GM13976 (cell line): Measurements from ENCODE around the gene LBX1.

Source experiments
- DNase-seq: peaks from one replicate; pipeline ENCODE4 v3.0.0; 2012; ENCODE audit warnings: low spot score
- CTCF ChIP-seq: IDR thresholded peaks from 2 replicates; pipeline ENCODE4 v1.5.1; 2012; ENCODE audit warnings: borderline replicate concordance, mild to moderate bottlenecking; ENCODE audit not compliant: insufficient read depth; ENCODE audit errors: extremely low read depth, missing control alignments, control extremely low read depth
- in situ Hi-C: fragments of 300-500 bp; cut with MboI; formaldehyde crosslinking; loops from one replicate; pipeline ENCODE4 v1.12.0; 2022; ENCODE audit warnings: low sequenced_read_pairs, mixed read lengths, inconsistent platforms; ENCODE audit not compliant: unreplicated experiment

LBX1 gene, protein sequence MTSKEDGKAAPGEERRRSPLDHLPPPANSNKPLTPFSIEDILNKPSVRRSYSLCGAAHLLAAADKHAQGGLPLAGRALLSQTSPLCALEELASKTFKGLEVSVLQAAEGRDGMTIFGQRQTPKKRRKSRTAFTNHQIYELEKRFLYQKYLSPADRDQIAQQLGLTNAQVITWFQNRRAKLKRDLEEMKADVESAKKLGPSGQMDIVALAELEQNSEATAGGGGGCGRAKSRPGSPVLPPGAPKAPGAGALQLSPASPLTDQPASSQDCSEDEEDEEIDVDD

GRCh38 chr10:101229266-101230182 is at the start of gene LBX1:
TSS of gene LBX1 (minus strand) at chr10:101229463. CDS start at chr10:101228815, 648 bp downstream.
- no peak for DNase-seq
- no peak for TF ChIP-seq CTCF
- in situ Hi-C loops: no loop called here

DNA sequence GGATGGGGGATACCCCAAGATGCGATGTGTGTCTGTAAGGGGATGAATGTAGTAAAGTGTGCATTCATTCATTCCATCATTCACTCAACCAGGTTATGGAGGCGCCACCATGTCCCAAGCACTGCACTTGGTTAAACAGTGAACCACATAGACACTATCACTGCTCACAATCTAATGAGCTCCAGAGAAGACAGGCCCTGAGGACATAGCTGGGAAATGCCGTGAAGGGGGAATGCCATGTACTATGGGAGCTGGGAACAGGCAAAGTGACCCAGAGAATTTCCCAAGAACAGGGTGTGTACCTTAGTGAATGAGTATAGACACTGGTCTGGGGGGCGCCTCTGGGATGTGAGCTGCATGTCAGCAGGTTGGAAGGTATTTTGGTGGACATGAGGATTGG is 44.5 kb upstream of the LBX1 start:
- no peak for DNase-seq
- no peak for TF ChIP-seq CTCF
- in situ Hi-C loops: no loop called here

- in situ Hi-C loops: no loop called here
- DNase-seq: no peak
- TF ChIP-seq CTCF: no peak
These were observed 44.1 kb upstream of the LBX1 start for GRCh38 chr10:101273330-101273729.

DNA sequence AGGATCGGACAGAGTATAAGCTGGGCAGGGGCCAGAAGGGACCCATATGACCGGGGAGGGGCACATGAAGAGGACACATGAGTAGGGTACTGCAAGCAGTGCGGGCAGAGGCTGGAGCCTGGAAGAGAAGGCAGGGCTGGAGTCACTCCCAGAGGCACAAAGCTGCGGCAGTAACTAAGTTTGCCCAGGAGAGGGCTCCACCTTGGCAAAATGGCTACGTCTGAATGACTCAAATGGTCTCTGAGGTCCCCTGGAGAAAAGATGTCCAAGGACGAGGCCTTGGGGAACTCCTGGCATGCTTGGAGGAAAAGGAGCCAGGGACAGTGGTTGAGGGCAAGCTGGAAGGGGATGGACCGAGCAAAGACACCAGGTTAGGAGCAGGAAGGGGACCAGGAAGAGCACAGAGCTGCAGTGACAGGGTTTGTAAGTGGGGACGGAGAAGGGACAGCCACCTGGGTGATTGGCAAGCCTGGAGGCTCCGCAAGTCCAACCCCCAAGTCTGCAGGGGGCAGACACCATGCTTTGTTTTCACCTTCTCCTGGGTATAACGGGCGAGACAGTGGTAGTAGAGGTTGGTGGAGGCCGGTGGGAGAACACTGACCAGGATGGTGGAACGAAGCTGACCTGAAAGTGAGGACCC is 43.1 kb upstream of the LBX1 start:
- peak; percentile 70 for TF ChIP-seq CTCF
- DNase-seq: peak; percentile 88
- in situ Hi-C loops: no loop called here

GRCh38 chr10:101270763-101271162 is 41.5 kb upstream of the LBX1 start:
- in situ Hi-C loops: no loop called here
- no peak for DNase-seq
- no peak for TF ChIP-seq CTCF

DNA sequence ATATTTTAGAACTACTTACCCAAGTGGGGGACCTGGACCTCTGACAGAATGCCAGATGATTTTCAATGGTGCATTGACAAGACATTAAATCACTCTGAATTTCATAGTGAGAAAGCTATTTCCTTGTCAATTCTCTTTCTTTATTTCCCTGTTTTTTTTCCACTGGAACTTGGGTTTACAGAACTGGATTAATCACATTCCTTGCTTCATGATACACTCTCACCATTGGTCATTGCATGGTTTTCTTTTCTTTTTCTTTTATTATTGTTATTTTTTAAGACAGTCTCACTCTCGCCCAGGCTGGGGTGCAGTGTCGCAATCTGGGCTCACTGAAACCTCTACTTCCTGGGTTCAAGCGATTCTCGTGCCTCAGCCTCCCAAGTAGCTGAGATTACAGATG is 38.5 kb upstream of the LBX1 start:
- DNase-seq: no peak
- no peak for TF ChIP-seq CTCF
- in situ Hi-C loops: no loop called here
